Measurements from ENCODE around the gene METTL25. TPM values are rescaled to one million over a fixed set of nuclear protein-coding genes. Genes with fewer than 3 reads are reported as not detected.

Gene METTL25
- total RNA-seq, 1 experiment from 2014 or later, result 11.6 TPM

DNA sequence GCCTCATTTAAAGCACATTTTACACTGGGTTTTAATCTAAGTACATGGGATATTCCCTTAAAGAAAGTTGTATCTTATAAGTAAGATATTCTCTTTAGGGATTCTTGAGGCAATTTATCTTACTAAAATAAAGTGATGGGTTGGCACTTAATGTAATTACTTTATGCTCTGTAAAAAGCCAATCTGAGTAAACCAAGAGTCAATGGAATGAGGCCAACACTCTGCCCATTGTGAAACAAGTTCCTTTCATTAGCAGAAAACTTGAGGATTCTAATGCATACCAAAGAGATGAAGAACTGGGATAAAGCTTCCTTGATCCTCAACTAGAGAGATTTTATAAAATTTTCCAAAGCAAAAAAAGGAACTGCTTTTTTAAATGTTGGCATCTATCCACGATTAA lies 121.2 kb downstream of the METTL25 start:
- H2AK5ac ChIP-seq (ENCODE audit: insufficient read length, low read length), result no peak overlapping the region
- H2BK12ac ChIP-seq (ENCODE audit: insufficient read length, low read depth, low read length), result no peak overlapping the region
- H2BK20ac ChIP-seq (ENCODE audit: low read depth, low read length, poor library complexity, severe bottlenecking), result no peak overlapping the region
- no peaks in the 10 kb centered on the region for H4K20me1 ChIP-seq (ENCODE audit: control insufficient read depth, insufficient read depth, insufficient read length)
- Mint-ChIP-seq H3K36me3 (ENCODE audit: insufficient read depth in 1 of 3, low read depth in 3 of 3) (no peaks in the 10 kb centered on the region; a peak in 1 of 7 replicates), H3K27me3 (ENCODE audit: low read depth) (no peaks in the 10 kb centered on the region), H3K4me3 (no peak overlapping the region), H3K9me3 (0 out of 5 replicates have a peak, but pooled peaks cover 0 to under 1% of the 10 kb centered on the region in 2 experiments), H3K4me1 (peaks cover 2 to 3% of the 10 kb centered on the region in 2 experiments), H3K27ac (no peak overlapping the region)
- H3K56ac ChIP-seq (ENCODE audit: insufficient read length, low read depth, low read length), result no peak overlapping the region
- H3K4ac ChIP-seq (ENCODE audit: low read depth, low read length), result no peak overlapping the region
- H3K27ac ChIP-seq (ENCODE audit: insufficient read length, low read depth, low read length), result no peak overlapping the region
- H3K79me2 ChIP-seq (ENCODE audit: insufficient read depth, low read length), result no peaks in the 10 kb centered on the region
- H2AFZ ChIP-seq (ENCODE audit: low read length), result no peak overlapping the region
- H3K9ac ChIP-seq (ENCODE audit: extremely low read depth, insufficient read length, low read length), result no peak overlapping the region
- H3K9me3 ChIP-seq (ENCODE audit: control insufficient read depth, low read depth, low read length), result no peaks in the 10 kb centered on the region
- no peaks in the 10 kb centered on the region for H3K4me1 ChIP-seq (ENCODE audit: insufficient read depth, low read length)
- H4K91ac ChIP-seq (ENCODE audit: insufficient read length, low read depth, low read length), result no peak overlapping the region
- no peak overlapping the region for H2BK15ac ChIP-seq (ENCODE audit: low read depth, low read length)
- H3K79me1 ChIP-seq (ENCODE audit: insufficient read depth, low read depth, low read length, poor library complexity, severe bottlenecking), result no peaks in the 10 kb centered on the region
- H3K23me2 ChIP-seq (ENCODE audit: insufficient read length, low read depth, low read length, poor library complexity, severe bottlenecking), result no peaks in the 10 kb centered on the region
- no peaks in the 10 kb centered on the region for H3K27me3 ChIP-seq (ENCODE audit: insufficient read depth, low read length)
- no peak overlapping the region for H3K23ac ChIP-seq (ENCODE audit: insufficient read length, low read depth, low read length)
- H4K5ac ChIP-seq (ENCODE audit: insufficient read length, low read depth, low read length), result no peak overlapping the region
- no peak overlapping the region for H3K14ac ChIP-seq (ENCODE audit: insufficient read depth, low read length)
- H3T11ph ChIP-seq (ENCODE audit: low read length), result no peak overlapping the region
- TF ChIP-seq, protein P1, sequence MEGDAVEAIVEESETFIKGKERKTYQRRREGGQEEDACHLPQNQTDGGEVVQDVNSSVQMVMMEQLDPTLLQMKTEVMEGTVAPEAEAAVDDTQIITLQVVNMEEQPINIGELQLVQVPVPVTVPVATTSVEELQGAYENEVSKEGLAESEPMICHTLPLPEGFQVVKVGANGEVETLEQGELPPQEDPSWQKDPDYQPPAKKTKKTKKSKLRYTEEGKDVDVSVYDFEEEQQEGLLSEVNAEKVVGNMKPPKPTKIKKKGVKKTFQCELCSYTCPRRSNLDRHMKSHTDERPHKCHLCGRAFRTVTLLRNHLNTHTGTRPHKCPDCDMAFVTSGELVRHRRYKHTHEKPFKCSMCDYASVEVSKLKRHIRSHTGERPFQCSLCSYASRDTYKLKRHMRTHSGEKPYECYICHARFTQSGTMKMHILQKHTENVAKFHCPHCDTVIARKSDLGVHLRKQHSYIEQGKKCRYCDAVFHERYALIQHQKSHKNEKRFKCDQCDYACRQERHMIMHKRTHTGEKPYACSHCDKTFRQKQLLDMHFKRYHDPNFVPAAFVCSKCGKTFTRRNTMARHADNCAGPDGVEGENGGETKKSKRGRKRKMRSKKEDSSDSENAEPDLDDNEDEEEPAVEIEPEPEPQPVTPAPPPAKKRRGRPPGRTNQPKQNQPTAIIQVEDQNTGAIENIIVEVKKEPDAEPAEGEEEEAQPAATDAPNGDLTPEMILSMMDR (conservative IDR thresholded peaks at IDR 0.05), result no peak
- H2BK5ac ChIP-seq (ENCODE audit: insufficient read length, low read length), result no peak overlapping the region
- no peak for DNase-seq
- H4K8ac ChIP-seq (replicated peaks; ENCODE audit: insufficient read length, low read depth, low read length), result no peak overlapping the region
- WGBS (ENCODE audit: extremely low coverage, insufficient read length, low lambda C conversion rate), result no CpG with 5 or more reads among the region's 1 CpG
- H3K18ac ChIP-seq (ENCODE audit: insufficient read length, low read depth, low read length), result no peak overlapping the region
- no peak overlapping the region for H3K4me2 ChIP-seq (ENCODE audit: insufficient read depth, insufficient read length, low read length)
- H2BK120ac ChIP-seq (ENCODE audit: low read depth, low read length, poor library complexity, severe bottlenecking), result no peak overlapping the region
